ENCODE data around the gene RAB40B. TPM values are rescaled to one million over a fixed set of nuclear protein-coding genes. Genes with fewer than 3 reads are reported as not detected.

Gene RAB40B
- total RNA-seq, 4 donors from 2014 or later, result 4.1 to 18.5 (median 11.3) TPM

DNA sequence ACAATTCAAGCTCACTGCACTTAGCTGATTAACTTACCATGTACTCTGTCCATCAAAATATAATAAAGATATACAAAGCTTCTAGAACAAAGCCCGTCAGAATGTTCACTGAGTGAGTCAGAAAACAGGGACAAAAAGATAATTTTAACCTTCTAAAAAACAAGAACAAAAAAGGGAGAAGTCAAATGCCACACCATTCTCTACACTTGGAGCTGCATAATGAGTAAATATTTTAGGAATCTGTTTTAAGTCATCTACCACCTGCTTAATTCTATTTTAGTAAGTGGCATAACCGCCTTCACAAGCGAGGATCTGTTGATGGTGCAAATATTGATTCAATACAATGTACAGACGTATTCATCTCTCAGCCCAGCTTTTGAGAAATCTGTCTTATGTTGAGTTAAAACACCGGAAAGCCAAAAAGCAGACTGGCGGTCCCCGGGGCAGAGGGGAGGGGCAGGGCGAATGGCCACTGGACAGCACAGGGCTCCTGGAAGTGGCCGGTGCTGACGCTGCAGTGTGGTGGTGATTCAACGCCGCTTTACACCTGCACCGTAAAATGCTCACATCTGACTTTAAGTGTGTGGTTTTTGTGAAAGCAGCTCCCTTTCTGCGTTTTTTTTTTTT is 20.1 kb downstream of the RAB40B start:
- no peak overlapping the region for H3K27ac ChIP-seq
- intact Hi-C loops (cut with DNase I; ENCODE audit: low total_unique reads), result no loop called here
- DNase-seq, result no peak

DNA sequence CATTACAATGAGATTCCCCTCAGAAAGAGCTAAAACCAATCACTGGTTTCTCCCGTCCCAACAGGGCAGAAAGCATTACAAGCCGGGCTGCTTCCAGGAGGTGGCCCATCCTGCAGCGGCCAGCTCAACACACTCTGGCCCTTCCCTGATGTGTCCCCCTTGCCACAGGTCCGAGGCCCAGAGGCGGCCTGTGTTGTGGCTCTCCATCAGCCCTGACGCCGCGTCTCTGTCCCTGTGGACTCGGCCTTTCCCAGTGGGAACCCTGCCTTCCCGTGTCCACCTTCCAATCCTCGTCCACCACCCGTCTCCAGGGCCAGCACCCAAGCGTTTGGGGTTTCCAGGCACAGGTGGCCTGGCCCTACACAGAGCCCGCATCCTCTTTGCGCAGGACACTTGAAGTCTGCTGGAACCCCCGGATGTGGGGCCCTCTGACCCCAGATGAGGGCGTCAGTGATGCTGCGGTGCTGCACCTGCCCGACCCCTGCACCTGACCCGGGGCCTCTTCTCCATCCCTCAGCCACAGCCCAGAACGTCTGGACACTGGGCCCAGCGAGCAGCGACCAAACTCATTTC is 21.1 kb downstream of the RAB40B start:
- Histone ChIP-seq H3K27me3 (no peaks in the 10 kb centered on the region), H3K9me3 (no peaks in the 10 kb centered on the region), H3K27ac (no peak overlapping the region), H3K4me3 (no peak overlapping the region), H3K36me3 (no peaks in the 10 kb centered on the region), H3K4me1 (no peaks in the 10 kb centered on the region)
- no peak for DNase-seq
- intact Hi-C loops (cut with DNase I; ENCODE audit: low total_unique reads), result no loop called here
- TF ChIP-seq CTCF (IDR thresholded peaks at IDR 0.05) (no peak), POLR2A (IDR thresholded peaks at IDR 0.05) (no peak)

More for the DNA sequence above, 20.1 kb downstream of the RAB40B start:
- TF ChIP-seq POLR2A (IDR thresholded peaks at IDR 0.05) (no peak), CTCF (IDR thresholded peaks at IDR 0.05) (no peak)
- no peaks in the 10 kb centered on the region for H3K9me3 ChIP-seq
- H3K4me1 ChIP-seq, result no peaks in the 10 kb centered on the region
- H3K36me3 ChIP-seq, result no peaks in the 10 kb centered on the region
- no peak overlapping the region for H3K4me3 ChIP-seq
- H3K27me3 ChIP-seq, result no peaks in the 10 kb centered on the region

- no peaks in the 10 kb centered on the region for H3K4me1 ChIP-seq
- intact Hi-C loops (cut with DNase I; ENCODE audit: low total_unique reads), result no loop called here
- no peak overlapping the region for H3K27ac ChIP-seq
- no peaks in the 10 kb centered on the region for H3K27me3 ChIP-seq
- no peaks in the 10 kb centered on the region for H3K36me3 ChIP-seq
- H3K4me3 ChIP-seq, result no peak overlapping the region
- no peaks in the 10 kb centered on the region for H3K9me3 ChIP-seq
- no peak for TF ChIP-seq POLR2A (IDR thresholded peaks at IDR 0.05)
- no peak for TF ChIP-seq CTCF (IDR thresholded peaks at IDR 0.05)
- no peak for DNase-seq
Measured at GRCh38 chr17:82675476-82676245, 22.8 kb downstream of the RAB40B start.

GRCh38 chr17:82674656-82675475 is 23.6 kb downstream of the RAB40B start:
- Histone ChIP-seq H3K4me3 (no peak overlapping the region), H3K27ac (no peak overlapping the region), H3K27me3 (no peaks in the 10 kb centered on the region), H3K36me3 (no peaks in the 10 kb centered on the region), H3K4me1 (no peaks in the 10 kb centered on the region), H3K9me3 (no peaks in the 10 kb centered on the region)
- TF ChIP-seq CTCF (IDR thresholded peaks at IDR 0.05) (no peak), POLR2A (IDR thresholded peaks at IDR 0.05) (no peak)
- no peak for DNase-seq
- intact Hi-C loops (cut with DNase I; ENCODE audit: low total_unique reads), result no loop called here

All from uterus (tissue), 4 donors.